ENCODE measurements around the gene BAHCC1.

GRCh38 chr17:81462506-81463125 lies 67.4 kb downstream of the BAHCC1 start:
- TF ChIP-seq, protein P1, sequence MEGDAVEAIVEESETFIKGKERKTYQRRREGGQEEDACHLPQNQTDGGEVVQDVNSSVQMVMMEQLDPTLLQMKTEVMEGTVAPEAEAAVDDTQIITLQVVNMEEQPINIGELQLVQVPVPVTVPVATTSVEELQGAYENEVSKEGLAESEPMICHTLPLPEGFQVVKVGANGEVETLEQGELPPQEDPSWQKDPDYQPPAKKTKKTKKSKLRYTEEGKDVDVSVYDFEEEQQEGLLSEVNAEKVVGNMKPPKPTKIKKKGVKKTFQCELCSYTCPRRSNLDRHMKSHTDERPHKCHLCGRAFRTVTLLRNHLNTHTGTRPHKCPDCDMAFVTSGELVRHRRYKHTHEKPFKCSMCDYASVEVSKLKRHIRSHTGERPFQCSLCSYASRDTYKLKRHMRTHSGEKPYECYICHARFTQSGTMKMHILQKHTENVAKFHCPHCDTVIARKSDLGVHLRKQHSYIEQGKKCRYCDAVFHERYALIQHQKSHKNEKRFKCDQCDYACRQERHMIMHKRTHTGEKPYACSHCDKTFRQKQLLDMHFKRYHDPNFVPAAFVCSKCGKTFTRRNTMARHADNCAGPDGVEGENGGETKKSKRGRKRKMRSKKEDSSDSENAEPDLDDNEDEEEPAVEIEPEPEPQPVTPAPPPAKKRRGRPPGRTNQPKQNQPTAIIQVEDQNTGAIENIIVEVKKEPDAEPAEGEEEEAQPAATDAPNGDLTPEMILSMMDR (IDR thresholded peaks at IDR 0.05; ENCODE audit: low read depth, low read length, poor library complexity, severe bottlenecking): no peak
- no peak for TF ChIP-seq EZH2phosphoT487 (IDR thresholded peaks at IDR 0.05; ENCODE audit: borderline replicate concordance, low read length)
